HepG2 (cell line): Measurements from ENCODE around the gene ERICH6. TPM values are rescaled to one million over a fixed set of nuclear protein-coding genes. Genes with fewer than 3 reads are reported as not detected.
A peak's percentile ranks its signal among the peaks of the same experiment; 100 is the strongest.

Experiments used
- FOXM1 ChIP-seq: sonication (generic); formaldehyde crosslinking; IDR thresholded peaks from 2 replicates; pipeline ENCODE4 v1.5.0; 2020; ENCODE audit warnings: missing genetic modification reagents
- HMG20A ChIP-seq: IDR thresholded peaks from 2 replicates; pipeline ENCODE4 v1.6.1; 2016; ENCODE audit warnings: borderline replicate concordance
- KLF12 ChIP-seq: sonication (generic); formaldehyde crosslinking; IDR thresholded peaks from 2 replicates; pipeline ENCODE4 v1.4.0; 2020; ENCODE audit warnings: missing genetic modification reagents, borderline replicate concordance
- LCORL ChIP-seq, 2 experiments: fragments of 450-650 bp in 1 of 2; sonication (generic) in 1 of 2; formaldehyde crosslinking in 1 of 2; IDR thresholded peaks; 2 replicates each; pipeline versions ENCODE4 v1.5.0 to v1.6.1; 2017 to 2020; ENCODE audit warnings: antibody characterized with exemption in 1 of 2, missing genetic modification reagents in 1 of 2
- MIXL1 ChIP-seq: IDR thresholded peaks from 2 replicates; pipeline ENCODE4 v1.6.1; 2016
- NKX3-1 ChIP-seq: sonication (generic); formaldehyde crosslinking; IDR thresholded peaks from 2 replicates; pipeline ENCODE4 v1.5.0; 2020; ENCODE audit warnings: missing genetic modification reagents
- POLR2G ChIP-seq: fragments of 200-400 bp; formaldehyde crosslinking; IDR thresholded peaks from 2 replicates; pipeline ENCODE4 v1.6.1; 2018; ENCODE audit warnings: mild to moderate bottlenecking, low read depth, low read length, moderate library complexity
- REPIN1 ChIP-seq: sonication (generic); formaldehyde crosslinking; IDR thresholded peaks from 2 replicates; pipeline ENCODE4 v1.8.0; 2022; ENCODE audit warnings: missing genetic modification reagents, low read depth, mild to moderate bottlenecking, borderline replicate concordance
- SIX1 ChIP-seq: sonication (generic); formaldehyde crosslinking; IDR thresholded peaks from 2 replicates; pipeline ENCODE4 v1.4.0; 2020; ENCODE audit warnings: missing genetic modification reagents, borderline replicate concordance
- SNRNP70 ChIP-seq: fragments of 200-400 bp; formaldehyde crosslinking; IDR thresholded peaks from 2 replicates; pipeline ENCODE4 v1.6.1; 2017; ENCODE audit warnings: mild to moderate bottlenecking, low read depth, low read length, moderate library complexity
- SP5 ChIP-seq: IDR thresholded peaks from 2 replicates; pipeline ENCODE4 v1.6.1; 2016; ENCODE audit warnings: low read depth, borderline replicate concordance
- TCF7 ChIP-seq: sonication (generic); IDR thresholded peaks from 2 replicates; pipeline ENCODE4 v1.6.1; 2016; ENCODE audit warnings: antibody characterized with exemption, low read depth
- ZBTB20 ChIP-seq: sonication (generic); formaldehyde crosslinking; IDR thresholded peaks from 2 replicates; pipeline ENCODE4 v1.8.1; 2023; ENCODE audit warnings: missing genetic modification reagents, low read depth, mild to moderate bottlenecking, borderline replicate concordance
- ZGPAT ChIP-seq: IDR thresholded peaks from 2 replicates; pipeline ENCODE4 v1.6.1; 2016; ENCODE audit warnings: mild to moderate bottlenecking
- ZNF136 ChIP-seq: sonication (generic); formaldehyde crosslinking; IDR thresholded peaks from 2 replicates; pipeline ENCODE4 v1.8.1; 2022; ENCODE audit warnings: low read depth, mild to moderate bottlenecking, moderate library complexity, missing genetic modification reagents
- ZNF296 ChIP-seq: sonication (generic); formaldehyde crosslinking; conservative IDR thresholded peaks from 2 replicates; pipeline ENCODE4 v1.5.0; 2020; ENCODE audit warnings: mild to moderate bottlenecking, missing genetic modification reagents
- ZNF451 ChIP-seq: sonication (generic); formaldehyde crosslinking; IDR thresholded peaks from 2 replicates; pipeline ENCODE4 v1.5.0; 2020; ENCODE audit warnings: mild to moderate bottlenecking, missing genetic modification reagents
- ZNF577 ChIP-seq: sonication (generic); formaldehyde crosslinking; IDR thresholded peaks from 2 replicates; pipeline ENCODE4 v1.4.0; 2020; ENCODE audit warnings: mild to moderate bottlenecking, low read depth, missing genetic modification reagents, borderline replicate concordance
- ZNF672 ChIP-seq: sonication (generic); formaldehyde crosslinking; IDR thresholded peaks from 2 replicates; pipeline ENCODE4 v1.8.1; 2022; ENCODE audit warnings: missing genetic modification reagents
- ZNF674 ChIP-seq: sonication (generic); formaldehyde crosslinking; IDR thresholded peaks from 2 replicates; pipeline ENCODE4 v1.5.0; 2020; ENCODE audit warnings: low read depth, mild to moderate bottlenecking, missing genetic modification reagents
- ZNF747 ChIP-seq: sonication (generic); formaldehyde crosslinking; IDR thresholded peaks from 2 replicates; pipeline ENCODE4 v1.8.1; 2023; ENCODE audit warnings: missing genetic modification reagents, mild to moderate bottlenecking, borderline replicate concordance
- ZSCAN22 ChIP-seq: sonication (generic); formaldehyde crosslinking; IDR thresholded peaks from 2 replicates; pipeline ENCODE4 v1.4.0; 2020; ENCODE audit warnings: mild to moderate bottlenecking, missing genetic modification reagents
- polyA plus RNA-seq, 8 experiments: library from polyadenylated mRNA; depleted of rRNA in 3 of 8; stranded (reverse) in 7 of 8; unstranded in 1 of 8; fragments of >200 nt; fragmentation: Illumina TruSeq in 4 of 8; extraction: Trizol in 4 of 8; gene quantifications; 2 replicates each; pipeline versions ENCODE4 v1.2.1 to v1.2.3, GENCODE V29; 2011 to 2016; ENCODE audit warnings: low read depth in 4 of 8, missing spikeins in 1 of 8, mixed read lengths in 1 of 8; ENCODE audit not compliant: insufficient read depth in 1 of 8
- total RNA-seq, 5 experiments: library from RNA; depleted of rRNA; stranded (reverse); fragments of >200 nt; fragmentation: Illumina TruSeq; extraction: Trizol; gene quantifications; 2 replicates each; pipeline ENCODE4 v1.2.3, GENCODE V29; 2016; ENCODE audit warnings: low read depth in 1 of 5
- TF ChIP-seq, protein P1 (sequence below): sonication (generic); formaldehyde crosslinking; IDR thresholded peaks from 2 replicates; pipeline ENCODE4 v1.8.1; 2023; ENCODE audit warnings: missing genetic modification reagents, mild to moderate bottlenecking, borderline replicate concordance
- TF ChIP-seq, protein P2 (sequence below): sonication (generic); formaldehyde crosslinking; IDR thresholded peaks from 2 replicates; pipeline ENCODE4 v1.4.0; 2020; ENCODE audit warnings: missing genetic modification reagents, borderline replicate concordance

ERICH6 gene
- total and polyA plus RNA-seq, 2 of the 13 experiments (the other 11 are each of a cell fraction or from before 2014, with no cell fraction given): 0.03 TPM; not detected in 1

- TF ChIP-seq ZNF577 (CRISPR knock-in tag) (no peak), SP5 (CRISPR knock-in tag) (no peak), ZNF136 (CRISPR knock-in tag) (no peak), LCORL (IDR thresholded peaks at IDR 0.05) (no peak), LCORL (CRISPR knock-in tag; IDR thresholded peaks at IDR 0.05) (no peak), ZBTB20 (CRISPR knock-in tag) (0 out of 2 replicates have a peak, but pooled peaks have one; percentile 27), MIXL1 (CRISPR knock-in tag) (0 out of 2 replicates have a peak, but pooled peaks have one; percentile 8), POLR2G (no peak), KLF12 (CRISPR knock-in tag) (no peak), NKX3-1 (no peak), ZSCAN22 (CRISPR knock-in tag) (no peak), REPIN1 (CRISPR knock-in tag) (no peak), ZGPAT (0 out of 2 replicates have a peak, but pooled peaks have one; percentile 29), ZNF296 (CRISPR knock-in tag) (no peak), FOXM1 (no peak), ZNF747 (no peak), TCF7 (peak; percentile 54), ZNF451 (CRISPR knock-in tag) (no peak), SNRNP70 (no peak), HMG20A (CRISPR knock-in tag) (peak; percentile 79; the same call in 1 of the 2 replicates), ZNF672 (CRISPR knock-in tag) (no peak), ZNF674 (no peak), SIX1 (peak; percentile 35; the same call in 1 of the 2 replicates)
- TF ChIP-seq, protein P1, sequence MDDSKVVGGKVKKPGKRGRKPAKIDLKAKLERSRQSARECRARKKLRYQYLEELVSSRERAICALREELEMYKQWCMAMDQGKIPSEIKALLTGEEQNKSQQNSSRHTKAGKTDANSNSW (CRISPR knock-in tag): no peak
- TF ChIP-seq, protein P2, sequence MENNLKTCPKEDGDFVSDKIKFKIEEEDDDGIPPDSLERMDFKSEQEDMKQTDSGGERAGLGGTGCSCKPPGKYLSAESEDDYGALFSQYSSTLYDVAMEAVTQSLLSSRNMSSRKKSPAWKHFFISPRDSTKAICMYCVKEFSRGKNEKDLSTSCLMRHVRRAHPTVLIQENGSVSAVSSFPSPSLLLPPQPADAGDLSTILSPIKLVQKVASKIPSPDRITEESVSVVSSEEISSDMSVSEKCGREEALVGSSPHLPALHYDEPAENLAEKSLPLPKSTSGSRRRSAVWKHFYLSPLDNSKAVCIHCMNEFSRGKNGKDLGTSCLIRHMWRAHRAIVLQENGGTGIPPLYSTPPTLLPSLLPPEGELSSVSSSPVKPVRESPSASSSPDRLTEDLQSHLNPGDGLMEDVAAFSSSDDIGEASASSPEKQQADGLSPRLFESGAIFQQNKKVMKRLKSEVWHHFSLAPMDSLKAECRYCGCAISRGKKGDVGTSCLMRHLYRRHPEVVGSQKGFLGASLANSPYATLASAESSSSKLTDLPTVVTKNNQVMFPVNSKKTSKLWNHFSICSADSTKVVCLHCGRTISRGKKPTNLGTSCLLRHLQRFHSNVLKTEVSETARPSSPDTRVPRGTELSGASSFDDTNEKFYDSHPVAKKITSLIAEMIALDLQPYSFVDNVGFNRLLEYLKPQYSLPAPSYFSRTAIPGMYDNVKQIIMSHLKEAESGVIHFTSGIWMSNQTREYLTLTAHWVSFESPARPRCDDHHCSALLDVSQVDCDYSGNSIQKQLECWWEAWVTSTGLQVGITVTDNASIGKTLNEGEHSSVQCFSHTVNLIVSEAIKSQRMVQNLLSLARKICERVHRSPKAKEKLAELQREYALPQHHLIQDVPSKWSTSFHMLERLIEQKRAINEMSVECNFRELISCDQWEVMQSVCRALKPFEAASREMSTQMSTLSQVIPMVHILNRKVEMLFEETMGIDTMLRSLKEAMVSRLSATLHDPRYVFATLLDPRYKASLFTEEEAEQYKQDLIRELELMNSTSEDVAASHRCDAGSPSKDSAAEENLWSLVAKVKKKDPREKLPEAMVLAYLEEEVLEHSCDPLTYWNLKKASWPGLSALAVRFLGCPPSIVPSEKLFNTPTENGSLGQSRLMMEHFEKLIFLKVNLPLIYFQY (CRISPR knock-in tag): peak; percentile 83; the same call in 1 of the 2 replicates
Observed at GRCh38 chr3:150737874-150738679, 34.4 kb upstream of the ERICH6 start (continued).
